ENCODE measurements around the gene MCM3AP.

DNA sequence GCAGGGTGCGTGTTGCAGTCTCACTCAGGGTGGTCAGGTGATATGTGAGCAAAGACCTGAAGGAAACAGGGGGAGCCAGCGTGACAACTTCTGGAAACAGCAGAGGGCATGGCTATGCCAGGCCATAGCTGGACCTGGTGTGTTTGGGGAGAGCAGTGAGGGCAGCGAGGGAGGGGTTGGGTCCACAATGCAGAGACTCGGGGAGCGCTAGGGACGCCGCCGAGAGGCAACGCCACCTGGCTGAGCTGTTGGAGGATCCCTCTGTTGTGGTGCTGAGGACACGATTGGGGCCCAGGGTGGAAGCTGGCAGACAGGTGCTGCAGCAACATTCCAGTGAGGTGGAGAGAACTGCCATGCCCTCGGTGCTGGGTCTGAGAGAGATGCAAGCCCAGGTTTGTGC, 30.2 kb downstream of the MCM3AP start:
- TF ChIP-seq EZH2 (IDR thresholded peaks at IDR 0.05), result no peak
- TF ChIP-seq FOXP2 (optimal IDR thresholded peaks at IDR 0.05; ENCODE audit: control extremely low read depth, extremely low read length, insufficient read depth), result no peak

Measured in SK-N-MC (cell line).